Left lung (tissue), 10 donors: ENCODE measurements around the gene SLC27A1. TPM values are rescaled to one million over a fixed set of nuclear protein-coding genes. Genes with fewer than 3 reads are reported as not detected.

Source experiments
- ATAC-seq: fragments of 200-7000 bp; cut with Tn5 transposase; one replicate; pipeline ENCODE4 v1.9.1; 2020; ENCODE audit warnings: moderate library complexity
- DNase-seq, 4 donors: peaks; one replicate each; pipeline ENCODE4 v3.0.0-alpha.2; 2013 to 2020
- H3K27ac ChIP-seq, 2 donors: fragments of 200-600 bp; sonication (generic) in 1 of 2; one replicate each; pipeline versions ENCODE4 v1.5.0 to v1.8.0; 2020 to 2021
- H3K27me3 ChIP-seq, 2 donors: fragments of 200-600 bp; sonication (generic) in 1 of 2; one replicate each; pipeline versions ENCODE4 v1.5.0 to v1.8.0; 2020 to 2021
- H3K36me3 ChIP-seq, 2 donors: fragments of 200-600 bp; sonication (generic) in 1 of 2; one replicate each; pipeline versions ENCODE4 v1.5.0 to v1.8.0; 2020 to 2021
- H3K4me1 ChIP-seq, 2 donors: fragments of 200-600 bp; one replicate each; pipeline ENCODE4 v1.8.0; 2021
- H3K4me3 ChIP-seq, 2 donors: fragments of 200-600 bp; sonication (generic) in 1 of 2; one replicate each; pipeline versions ENCODE4 v1.5.0 to v1.8.0; 2020 to 2021; ENCODE audit warnings: mild to moderate bottlenecking in 1 of 2
- H3K9me3 ChIP-seq, 2 donors: fragments of 200-600 bp; sonication (generic) in 1 of 2; one replicate each; pipeline versions ENCODE4 v1.5.0 to v1.8.0; 2020 to 2021
- intact Hi-C, 2 donors: fragments of 100-400 bp; cut with DNase I; formaldehyde crosslinking; loops; one replicate each; pipeline versions ENCODE4 v1.11.2 to v1.14.2; 2022
- polyA plus RNA-seq, 6 donors: library from polyadenylated mRNA; unstranded; fragments of 120-200 nt; gene quantifications; one replicate each; pipeline ENCODE4 v1.2.1, GENCODE V29; 2013; ENCODE audit not compliant: insufficient read length in 6 of 6
- total RNA-seq, 2 donors: library from RNA; stranded (reverse); fragmentation: NEBNext Ultra II Directional; extraction: Animal tissue kit (Norgen Biotek cat#: 25700); gene quantifications; one replicate each; pipeline ENCODE4 v1.2.1, GENCODE V29; 2021
- TF ChIP-seq, protein P1 (sequence below), 2 donors: fragments of 200-600 bp; sonication (generic) in 1 of 2; IDR thresholded peaks; one replicate each; pipeline versions ENCODE4 v1.5.0 to v1.8.0; 2021; ENCODE audit warnings: antibody characterized with exemption in 2 of 2
- donor health status: DM: no; HTN: yes; CAD: no.
- donor health status: DM: no; HTN: no; CAD: no.

The SLC27A1 gene
- total and polyA plus RNA-seq, 8 donors: 16.9 to 28.1 (median 24.1) TPM

DNA sequence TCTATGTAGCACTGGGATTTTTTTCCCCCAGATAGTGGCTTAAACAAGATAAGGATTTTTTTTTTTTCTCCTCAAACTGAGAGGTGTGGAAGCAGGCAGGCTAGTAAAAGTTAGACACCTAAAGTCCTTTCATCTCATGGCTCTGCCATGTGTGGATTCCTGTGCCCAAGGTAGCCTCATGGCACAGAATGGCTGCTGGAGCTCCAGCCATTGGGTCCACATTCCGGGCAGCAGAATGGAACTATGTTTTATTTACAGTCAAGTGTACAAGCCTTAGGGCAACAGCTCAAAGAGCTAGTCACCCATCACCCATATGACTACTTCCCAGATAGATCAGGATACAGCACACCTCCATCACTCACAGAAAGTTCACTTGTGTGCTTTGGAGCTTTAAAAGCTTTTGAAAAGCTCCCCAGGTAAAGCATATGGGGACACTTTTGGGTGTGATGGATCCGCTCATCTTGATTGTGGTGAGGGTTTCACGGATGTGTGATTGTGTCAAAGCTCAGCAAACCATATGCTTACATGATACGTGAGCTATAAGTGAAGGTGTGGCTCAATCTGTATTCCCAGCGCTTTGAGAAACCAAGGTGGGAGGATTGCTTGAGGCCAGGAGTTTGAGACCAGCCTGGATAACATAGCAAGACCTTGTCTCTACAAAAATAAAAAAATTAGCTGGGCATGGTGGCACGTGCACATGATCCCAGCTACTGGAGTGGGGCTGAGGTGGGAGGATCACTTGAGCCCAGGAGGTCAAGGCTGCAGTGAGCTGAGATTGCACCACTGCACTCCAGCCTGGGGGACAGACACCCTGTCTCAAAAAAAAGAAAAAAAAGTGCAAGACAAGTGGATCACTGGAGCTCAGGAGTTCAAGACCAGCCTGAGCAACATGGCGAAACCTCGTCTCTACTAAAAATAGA, 59.2 kb downstream of the SLC27A1 start:
- DNase-seq: no peak
- Histone ChIP-seq H3K4me3 (no peak overlapping the region), H3K9me3 (peaks cover 0 to 2% of the 10 kb centered on the region in 2 donors), H3K27me3 (peaks cover 0 to 49% of the 10 kb centered on the region in 2 donors), H3K4me1 (no peaks in the 10 kb centered on the region), H3K27ac (no peak overlapping the region), H3K36me3 (no peaks in the 10 kb centered on the region)
- ATAC-seq: no peak
- intact Hi-C loops: no loop called here
- TF ChIP-seq, protein P1, sequence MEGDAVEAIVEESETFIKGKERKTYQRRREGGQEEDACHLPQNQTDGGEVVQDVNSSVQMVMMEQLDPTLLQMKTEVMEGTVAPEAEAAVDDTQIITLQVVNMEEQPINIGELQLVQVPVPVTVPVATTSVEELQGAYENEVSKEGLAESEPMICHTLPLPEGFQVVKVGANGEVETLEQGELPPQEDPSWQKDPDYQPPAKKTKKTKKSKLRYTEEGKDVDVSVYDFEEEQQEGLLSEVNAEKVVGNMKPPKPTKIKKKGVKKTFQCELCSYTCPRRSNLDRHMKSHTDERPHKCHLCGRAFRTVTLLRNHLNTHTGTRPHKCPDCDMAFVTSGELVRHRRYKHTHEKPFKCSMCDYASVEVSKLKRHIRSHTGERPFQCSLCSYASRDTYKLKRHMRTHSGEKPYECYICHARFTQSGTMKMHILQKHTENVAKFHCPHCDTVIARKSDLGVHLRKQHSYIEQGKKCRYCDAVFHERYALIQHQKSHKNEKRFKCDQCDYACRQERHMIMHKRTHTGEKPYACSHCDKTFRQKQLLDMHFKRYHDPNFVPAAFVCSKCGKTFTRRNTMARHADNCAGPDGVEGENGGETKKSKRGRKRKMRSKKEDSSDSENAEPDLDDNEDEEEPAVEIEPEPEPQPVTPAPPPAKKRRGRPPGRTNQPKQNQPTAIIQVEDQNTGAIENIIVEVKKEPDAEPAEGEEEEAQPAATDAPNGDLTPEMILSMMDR (IDR thresholded peaks at IDR 0.05): no peak

DNA sequence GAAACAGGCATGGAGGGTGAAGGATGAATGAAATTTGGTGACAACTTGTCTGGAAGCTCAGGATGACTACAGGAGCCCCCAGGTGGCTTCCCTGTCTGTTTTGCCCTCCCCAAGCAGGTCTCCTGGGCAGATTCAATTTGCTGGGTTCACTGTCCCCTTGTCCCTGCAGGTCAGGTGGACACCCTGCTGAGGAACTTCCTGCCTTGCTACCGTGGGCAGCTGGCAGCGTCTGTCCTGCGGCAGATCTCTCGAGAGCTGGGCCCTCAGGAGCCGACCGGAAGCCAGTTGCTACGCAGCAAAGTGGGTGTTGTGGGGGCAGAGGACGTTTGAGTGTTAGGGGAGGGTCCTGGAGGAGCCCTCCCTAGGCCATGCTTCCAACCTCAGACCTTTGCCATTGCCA, 60.3 kb downstream of the SLC27A1 start:
- Histone ChIP-seq H3K4me3 (no peak overlapping the region), H3K4me1 (no peaks in the 10 kb centered on the region), H3K27ac (no peak overlapping the region), H3K36me3 (no peaks in the 10 kb centered on the region), H3K27me3 (peaks cover 0 to 49% of the 10 kb centered on the region in 2 donors), H3K9me3 (peaks cover 0 to 2% of the 10 kb centered on the region in 2 donors)
- DNase-seq: no peak
- intact Hi-C loops: no loop called here
- ATAC-seq: no peak
- TF ChIP-seq, protein P1 (IDR thresholded peaks at IDR 0.05): no peak

DNA sequence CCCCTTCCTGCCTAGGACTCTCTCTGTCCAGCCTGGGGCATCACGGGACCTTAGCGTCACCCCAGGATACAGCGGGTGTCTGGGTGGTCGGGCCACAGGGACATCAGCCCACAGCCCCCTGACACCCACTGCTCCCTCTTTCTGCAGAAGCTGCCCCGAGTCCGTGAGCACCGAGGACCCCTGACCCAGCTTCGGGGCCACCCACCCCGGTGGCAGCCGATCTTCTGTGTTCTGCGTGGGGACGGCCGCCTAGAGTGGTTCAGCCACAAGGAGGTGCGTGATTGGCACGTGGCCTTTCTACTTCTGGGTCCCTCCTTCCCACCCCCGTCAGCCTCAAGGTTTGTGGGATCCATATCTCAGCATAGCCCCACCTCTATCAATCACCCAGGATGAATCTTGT, 61.8 kb downstream of the SLC27A1 start:
- H3K4me1 ChIP-seq: no peaks in the 10 kb centered on the region
- H3K4me3 ChIP-seq: no peak overlapping the region
- ATAC-seq (no peak), DNase-seq (no peak)
- H3K9me3 ChIP-seq: peaks cover 0 to 2% of the 10 kb centered on the region in 2 donors
- H3K27ac ChIP-seq: no peak overlapping the region
- intact Hi-C loops: no loop called here
- no peaks in the 10 kb centered on the region for H3K36me3 ChIP-seq
- peaks cover 0 to 37% of the 10 kb centered on the region in 2 donors for H3K27me3 ChIP-seq
- TF ChIP-seq, protein P1 (IDR thresholded peaks at IDR 0.05): no peak

DNA sequence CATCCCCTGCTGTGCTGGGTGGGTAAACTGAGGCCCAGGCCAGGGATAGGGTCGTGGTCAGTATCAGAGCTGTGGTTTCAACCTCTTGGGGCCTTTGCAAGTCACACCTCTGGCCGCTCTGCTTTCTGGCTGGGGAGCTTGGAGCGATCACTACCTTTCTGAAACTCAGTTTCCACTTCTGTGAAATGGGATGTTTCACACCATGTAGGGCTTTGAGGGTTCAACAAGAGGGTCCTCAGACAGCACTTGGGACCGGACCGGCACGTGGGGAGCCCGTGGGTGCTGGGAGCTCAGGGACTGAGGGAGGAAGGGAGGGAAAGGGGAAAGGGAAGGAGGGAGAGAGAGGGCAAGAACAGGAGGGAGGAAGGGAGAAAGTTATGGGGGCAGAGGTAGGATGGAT, 62.2 kb downstream of the SLC27A1 start:
- no peak overlapping the region for H3K4me3 ChIP-seq
- no peak overlapping the region for H3K27ac ChIP-seq
- DNase-seq (no peak), ATAC-seq (no peak)
- intact Hi-C loops: no loop called here
- no peaks in the 10 kb centered on the region for H3K4me1 ChIP-seq
- peaks cover 0 to 35% of the 10 kb centered on the region in 2 donors for H3K27me3 ChIP-seq
- no peaks in the 10 kb centered on the region for H3K36me3 ChIP-seq
- H3K9me3 ChIP-seq: peaks cover 0 to 2% of the 10 kb centered on the region in 2 donors
- TF ChIP-seq, protein P1 (IDR thresholded peaks at IDR 0.05): no peak

DNA sequence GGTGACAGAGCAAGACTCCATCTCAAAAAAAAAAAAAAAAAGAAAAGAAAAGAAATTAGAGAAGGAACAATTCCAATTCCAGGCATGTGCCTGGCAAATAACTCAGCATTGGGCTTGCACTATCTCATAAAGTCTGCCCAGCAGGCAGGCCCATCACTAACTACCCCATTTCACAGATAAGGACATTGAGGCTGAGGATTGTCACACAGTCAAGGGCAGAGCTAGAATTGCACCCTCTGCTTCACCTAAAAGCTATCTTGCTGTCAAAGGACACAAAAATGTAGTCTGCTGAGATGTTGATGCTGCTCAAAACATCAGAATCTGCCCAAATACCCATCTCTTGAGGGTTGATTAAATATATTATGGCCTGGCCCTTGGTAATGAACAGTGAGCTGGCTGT, 64.4 kb downstream of the SLC27A1 start:
- Histone ChIP-seq H3K4me3 (no peak overlapping the region), H3K9me3 (no peaks in the 10 kb centered on the region), H3K4me1 (peaks cover 8 to 13% of the 10 kb centered on the region in 2 donors), H3K27me3 (peaks cover 0 to 23% of the 10 kb centered on the region in 2 donors), H3K36me3 (no peaks in the 10 kb centered on the region), H3K27ac (no peak overlapping the region)
- no peak for ATAC-seq
- intact Hi-C loops: no loop called here
- no peak for DNase-seq
- TF ChIP-seq, protein P1 (IDR thresholded peaks at IDR 0.05): no peak
